H9 (cell line): ENCODE data around the gene ENOPH1. TPM values are rescaled to one million over a fixed set of nuclear protein-coding genes. Genes with fewer than 3 reads are reported as not detected.

Experiments
- DNase-seq: peaks from one replicate; pipeline ENCODE4 v3.0.0-alpha.2; 2017
- H2AFZ ChIP-seq: one replicate; pipeline ENCODE4 v1.6.1; 2013; ENCODE audit warnings: mild to moderate bottlenecking, low read length, control low read depth, moderate library complexity
- H2AK5ac ChIP-seq: 2 replicates; pipeline ENCODE4 v1.6.1; 2013; ENCODE audit warnings: low read length, control low read depth, mixed read lengths; ENCODE audit not compliant: insufficient read length
- H2BK120ac ChIP-seq: one replicate; pipeline ENCODE4 v1.6.1; 2013; ENCODE audit warnings: low read depth, mild to moderate bottlenecking, low read length, control low read depth, inconsistent platforms; ENCODE audit not compliant: poor library complexity, severe bottlenecking
- H2BK12ac ChIP-seq: 2 replicates; pipeline ENCODE4 v1.6.1; 2013; ENCODE audit warnings: low read length, control low read depth, mixed read lengths, low read depth; ENCODE audit not compliant: insufficient read length
- H2BK15ac ChIP-seq: 2 replicates; pipeline ENCODE4 v1.6.1; 2013; ENCODE audit warnings: low read depth, low read length, control low read depth
- H2BK20ac ChIP-seq: one replicate; pipeline ENCODE4 v1.6.1; 2013; ENCODE audit warnings: low read depth, mild to moderate bottlenecking, low read length, control low read depth, inconsistent platforms; ENCODE audit not compliant: poor library complexity, severe bottlenecking
- H2BK5ac ChIP-seq: 2 replicates; pipeline ENCODE4 v1.6.1; 2013; ENCODE audit warnings: low read length, control low read depth, mixed read lengths; ENCODE audit not compliant: insufficient read length
- H3K14ac ChIP-seq: 2 replicates; pipeline ENCODE4 v1.6.1; 2013; ENCODE audit warnings: low read length, control low read depth; ENCODE audit not compliant: insufficient read depth
- H3K18ac ChIP-seq: 2 replicates; pipeline ENCODE4 v1.6.1; 2013; ENCODE audit warnings: low read depth, mild to moderate bottlenecking, mixed read lengths, low read length, control low read depth; ENCODE audit not compliant: insufficient read length
- H3K23ac ChIP-seq: 2 replicates; pipeline ENCODE4 v1.6.1; 2013; ENCODE audit warnings: low read length, control low read depth, mixed read lengths, low read depth; ENCODE audit not compliant: insufficient read length
- H3K23me2 ChIP-seq: 2 replicates; pipeline ENCODE4 v1.6.1; 2013; ENCODE audit warnings: low read depth, mild to moderate bottlenecking, mixed read lengths, low read length, control low read depth; ENCODE audit not compliant: insufficient read length, poor library complexity, severe bottlenecking
- H3K27ac ChIP-seq: 2 replicates; pipeline ENCODE4 v1.5.1; 2013; ENCODE audit warnings: low read length, control low read depth, mixed read lengths, low read depth; ENCODE audit not compliant: insufficient read length
- H3K27me3 ChIP-seq: 2 replicates; pipeline ENCODE4 v1.6.1; 2013; ENCODE audit warnings: low read length, control low read depth, inconsistent platforms; ENCODE audit not compliant: insufficient read depth
- H3K4ac ChIP-seq: 2 replicates; pipeline ENCODE4 v1.6.1; 2013; ENCODE audit warnings: low read depth, mild to moderate bottlenecking, control low read depth, inconsistent platforms, low read length, moderate library complexity
- H3K4me1 ChIP-seq: 2 replicates; pipeline ENCODE4 v1.6.1; 2013; ENCODE audit warnings: low read length, control low read depth, inconsistent platforms; ENCODE audit not compliant: insufficient read depth
- H3K4me2 ChIP-seq: 2 replicates; pipeline ENCODE4 v1.6.1; 2013; ENCODE audit warnings: low read length, control low read depth, mixed read lengths; ENCODE audit not compliant: insufficient read length, insufficient read depth
- H3K56ac ChIP-seq: 2 replicates; pipeline ENCODE4 v1.6.1; 2013; ENCODE audit warnings: low read depth, mild to moderate bottlenecking, mixed read lengths, low read length, control low read depth; ENCODE audit not compliant: insufficient read length
- H3K79me1 ChIP-seq: 2 replicates; pipeline ENCODE4 v1.6.1; 2013; ENCODE audit warnings: low read depth, mild to moderate bottlenecking, moderate library complexity, low read length, control low read depth, inconsistent platforms; ENCODE audit not compliant: insufficient read depth, poor library complexity, severe bottlenecking
- H3K79me2 ChIP-seq: 2 replicates; pipeline ENCODE4 v1.6.1; 2013; ENCODE audit warnings: low read length, control low read depth, inconsistent platforms; ENCODE audit not compliant: insufficient read depth
- H3K9ac ChIP-seq: 2 replicates; pipeline ENCODE4 v1.6.1; 2013; ENCODE audit warnings: low read length, control low read depth, mixed read lengths; ENCODE audit not compliant: insufficient read length; ENCODE audit errors: extremely low read depth
- H3K9me3 ChIP-seq: one replicate; pipeline ENCODE4 v1.6.1; 2013; ENCODE audit warnings: low read depth, low read length, inconsistent platforms; ENCODE audit not compliant: control insufficient read depth
- H3T11ph ChIP-seq: one replicate; pipeline ENCODE4 v1.6.1; 2013; ENCODE audit warnings: mild to moderate bottlenecking, low read length, control low read depth, inconsistent platforms
- H4K20me1 ChIP-seq: one replicate; pipeline ENCODE4 v1.6.1; 2013; ENCODE audit not compliant: control insufficient read depth, insufficient read length, insufficient read depth
- H4K5ac ChIP-seq: 2 replicates; pipeline ENCODE4 v1.6.1; 2013; ENCODE audit warnings: low read depth, mild to moderate bottlenecking, mixed read lengths, low read length, control low read depth; ENCODE audit not compliant: insufficient read length
- H4K8ac ChIP-seq: replicated peaks from 2 replicates; pipeline ENCODE4 v1.6.1; 2013; ENCODE audit warnings: low read length, control low read depth, mixed read lengths, low read depth; ENCODE audit not compliant: insufficient read length
- H4K91ac ChIP-seq: 2 replicates; pipeline ENCODE4 v1.6.1; 2013; ENCODE audit warnings: low read depth, mild to moderate bottlenecking, moderate library complexity, mixed read lengths, low read length, control low read depth; ENCODE audit not compliant: insufficient read length
- H3K27ac Mint-ChIP-seq, 3 experiments: 2 replicates in 2 of 3; 3 replicates in 1 of 3; pipeline ENCODE4 v1.8.0; 2020 to 2021; ENCODE audit warnings: mixed read lengths in 3 of 3, mild to moderate bottlenecking in 1 of 3, moderate library complexity in 1 of 3
- H3K27me3 Mint-ChIP-seq: 2 replicates; pipeline ENCODE4 v1.8.0; 2021; ENCODE audit warnings: low read depth, mild to moderate bottlenecking, moderate library complexity, mixed read lengths
- H3K36me3 Mint-ChIP-seq, 3 experiments: 2 replicates in 2 of 3; 3 replicates in 1 of 3; pipeline ENCODE4 v1.8.0; 2020 to 2021; ENCODE audit warnings: low read depth in 3 of 3, mixed read lengths in 3 of 3; ENCODE audit not compliant: insufficient read depth in 1 of 3
- H3K4me1 Mint-ChIP-seq, 2 experiments: 2 replicates each; pipeline ENCODE4 v1.8.0; 2020; ENCODE audit warnings: mixed read lengths in 2 of 2
- H3K4me3 Mint-ChIP-seq, 2 experiments: 2 replicates in 1 of 2; 3 replicates in 1 of 2; pipeline ENCODE4 v1.8.0; 2020 to 2021; ENCODE audit warnings: mild to moderate bottlenecking in 2 of 2, mixed read lengths in 2 of 2, moderate library complexity in 1 of 2
- H3K9me3 Mint-ChIP-seq, 2 experiments: 2 replicates in 1 of 2; 3 replicates in 1 of 2; pipeline ENCODE4 v1.8.0; 2020; ENCODE audit warnings: mild to moderate bottlenecking in 2 of 2, mixed read lengths in 2 of 2, moderate library complexity in 1 of 2
- CTCF ChIP-seq: fragments of 200-600 bp; sonication (generic); conservative IDR thresholded peaks from 3 replicates; pipeline ENCODE4 v1.8.0; 2021; ENCODE audit warnings: antibody characterized with exemption, mild to moderate bottlenecking
- WGBS: extraction: QIAGEN DNeasy Blood & Tissue Kit; methylation state at CpG from one replicate; pipeline ENCODE4 v1.1.7; 2013; ENCODE audit warnings: missing lambda C conversion rate, low lambda C conversion rate, mixed read lengths; ENCODE audit not compliant: insufficient read length; ENCODE audit errors: extremely low coverage; 5-methylcytosine and 5-hydroxymethylcytosine counted together
- total RNA-seq: library from RNA; stranded (reverse); gene quantifications from 2 replicates; pipeline ENCODE4 v1.2.1, GENCODE V29; 2021

ENOPH1 gene
- total RNA-seq, 1 experiment from 2014 or later = 62.4 TPM

DNA sequence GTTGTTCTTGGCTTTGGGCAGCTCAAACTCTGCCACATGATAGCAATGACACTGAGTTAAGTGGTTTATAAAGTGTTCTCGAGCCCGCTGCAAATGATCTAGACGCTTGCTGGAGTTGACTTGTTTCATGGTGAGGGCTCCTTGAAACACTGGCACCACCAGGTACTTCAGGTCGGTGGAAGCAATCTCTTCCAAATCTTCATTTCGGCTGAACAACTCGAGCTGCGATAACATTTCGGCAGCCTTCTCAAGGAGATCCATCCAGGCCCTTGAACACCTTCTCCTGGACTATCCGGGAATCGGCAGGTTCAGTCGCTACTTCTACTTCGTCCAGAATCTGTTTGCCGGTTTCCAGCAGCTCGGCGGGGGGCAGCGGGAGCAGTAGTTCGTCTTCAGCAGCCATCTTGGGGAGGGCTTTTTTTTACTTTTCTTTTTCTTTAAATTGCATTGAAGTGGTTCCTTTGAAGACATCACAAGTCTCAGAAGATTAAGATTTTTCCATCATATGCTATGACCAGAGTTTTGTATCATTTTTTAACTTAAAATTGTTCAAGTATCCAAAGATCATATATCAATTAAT lies 28.1 kb upstream of the ENOPH1 start:
- H3K9me3 Mint-ChIP-seq = no peaks in the 10 kb centered on the region; a peak in 1 of 5 replicates

More for the DNA sequence above, 28.1 kb upstream of the ENOPH1 start:
- no peaks in the 10 kb centered on the region for H3K4me1 ChIP-seq
- H4K20me1 ChIP-seq = no peaks in the 10 kb centered on the region
- no peaks in the 10 kb centered on the region for H3K79me2 ChIP-seq
- H3K56ac ChIP-seq = no peak overlapping the region
- H3K4me1 Mint-ChIP-seq = no peaks in the 10 kb centered on the region
- WGBS = no CpG with 5 or more reads among the region's 17 CpGs
- no peak overlapping the region for H3K14ac ChIP-seq
- H2BK5ac ChIP-seq = no peak overlapping the region
- H2BK20ac ChIP-seq = no peak overlapping the region
- H2AFZ ChIP-seq = no peak overlapping the region
- no peaks in the 10 kb centered on the region for H3K23me2 ChIP-seq
- H2BK15ac ChIP-seq = no peak overlapping the region
- H2BK120ac ChIP-seq = no peak overlapping the region
- no peak overlapping the region for H3K18ac ChIP-seq
- H3K9ac ChIP-seq = no peak overlapping the region
- no peak overlapping the region for H3K4me2 ChIP-seq
- H3K27ac Mint-ChIP-seq = no peak overlapping the region
- H3K4ac ChIP-seq = no peak overlapping the region
- H3K23ac ChIP-seq = no peak overlapping the region
- no peak for DNase-seq
- no peak overlapping the region for H2AK5ac ChIP-seq
- no peaks in the 10 kb centered on the region for H3K79me1 ChIP-seq
- no peak overlapping the region for H3T11ph ChIP-seq
- no peak overlapping the region for H4K91ac ChIP-seq
- no peak for TF ChIP-seq CTCF
- no peak overlapping the region for H4K8ac ChIP-seq
- no peaks in the 10 kb centered on the region for H3K27me3 ChIP-seq
- no peak overlapping the region for H4K5ac ChIP-seq
- H3K36me3 Mint-ChIP-seq = no peaks in the 10 kb centered on the region
- H3K27me3 Mint-ChIP-seq = no peaks in the 10 kb centered on the region
- no peak overlapping the region for H3K4me3 Mint-ChIP-seq
- H3K27ac ChIP-seq = no peak overlapping the region
- H3K9me3 ChIP-seq = no peaks in the 10 kb centered on the region
- H2BK12ac ChIP-seq = no peak overlapping the region
